ENCODE measurements around the gene IL17REL. TPM values are rescaled to one million over a fixed set of nuclear protein-coding genes. Genes with fewer than 3 reads are reported as not detected.

IL17REL gene
- total and polyA plus RNA-seq, 2 of the 13 experiments (the other 11 are each of a cell fraction or from before 2014, with no cell fraction given), result not detected

DNA sequence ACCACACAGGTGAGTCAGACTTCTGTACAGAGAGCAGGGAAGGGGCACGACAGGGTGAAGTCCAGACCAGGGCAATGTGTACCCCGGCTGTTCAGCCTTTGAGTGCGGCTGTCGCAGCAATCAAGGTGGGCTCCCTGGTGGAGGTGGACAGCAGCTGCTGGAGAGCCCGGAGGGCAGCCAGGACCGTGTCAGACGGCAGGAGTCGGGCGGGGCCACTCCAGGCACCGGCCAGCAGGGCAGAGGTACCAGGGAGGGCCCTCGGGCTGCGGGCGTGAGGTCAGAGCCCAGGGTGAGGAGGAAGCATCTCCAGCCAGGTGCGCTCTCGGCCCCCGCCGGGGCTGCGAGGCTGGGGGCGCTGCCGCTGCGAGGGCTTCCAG lies 52.8 kb downstream of the IL17REL start (continued):
- TF ChIP-seq, protein P1, sequence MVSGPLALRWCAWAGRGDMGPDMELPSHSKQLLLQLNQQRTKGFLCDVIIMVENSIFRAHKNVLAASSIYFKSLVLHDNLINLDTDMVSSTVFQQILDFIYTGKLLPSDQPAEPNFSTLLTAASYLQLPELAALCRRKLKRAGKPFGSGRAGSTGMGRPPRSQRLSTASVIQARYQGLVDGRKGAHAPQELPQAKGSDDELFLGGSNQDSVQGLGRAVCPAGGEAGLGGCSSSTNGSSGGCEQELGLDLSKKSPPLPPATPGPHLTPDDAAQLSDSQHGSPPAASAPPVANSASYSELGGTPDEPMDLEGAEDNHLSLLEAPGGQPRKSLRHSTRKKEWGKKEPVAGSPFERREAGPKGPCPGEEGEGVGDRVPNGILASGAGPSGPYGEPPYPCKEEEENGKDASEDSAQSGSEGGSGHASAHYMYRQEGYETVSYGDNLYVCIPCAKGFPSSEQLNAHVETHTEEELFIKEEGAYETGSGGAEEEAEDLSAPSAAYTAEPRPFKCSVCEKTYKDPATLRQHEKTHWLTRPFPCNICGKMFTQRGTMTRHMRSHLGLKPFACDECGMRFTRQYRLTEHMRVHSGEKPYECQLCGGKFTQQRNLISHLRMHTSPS (CRISPR knock-in tag; IDR thresholded peaks at IDR 0.05; ENCODE audit: low read depth), result no peak; the same call in 1 of the 2 replicates
- no peak for TF ChIP-seq KAT2B (IDR thresholded peaks at IDR 0.05; ENCODE audit: borderline replicate concordance, low read depth, low read length)
- no peak for TF ChIP-seq NR3C1 (CRISPR knock-in tag; IDR thresholded peaks at IDR 0.05)
- TF ChIP-seq, protein P2, sequence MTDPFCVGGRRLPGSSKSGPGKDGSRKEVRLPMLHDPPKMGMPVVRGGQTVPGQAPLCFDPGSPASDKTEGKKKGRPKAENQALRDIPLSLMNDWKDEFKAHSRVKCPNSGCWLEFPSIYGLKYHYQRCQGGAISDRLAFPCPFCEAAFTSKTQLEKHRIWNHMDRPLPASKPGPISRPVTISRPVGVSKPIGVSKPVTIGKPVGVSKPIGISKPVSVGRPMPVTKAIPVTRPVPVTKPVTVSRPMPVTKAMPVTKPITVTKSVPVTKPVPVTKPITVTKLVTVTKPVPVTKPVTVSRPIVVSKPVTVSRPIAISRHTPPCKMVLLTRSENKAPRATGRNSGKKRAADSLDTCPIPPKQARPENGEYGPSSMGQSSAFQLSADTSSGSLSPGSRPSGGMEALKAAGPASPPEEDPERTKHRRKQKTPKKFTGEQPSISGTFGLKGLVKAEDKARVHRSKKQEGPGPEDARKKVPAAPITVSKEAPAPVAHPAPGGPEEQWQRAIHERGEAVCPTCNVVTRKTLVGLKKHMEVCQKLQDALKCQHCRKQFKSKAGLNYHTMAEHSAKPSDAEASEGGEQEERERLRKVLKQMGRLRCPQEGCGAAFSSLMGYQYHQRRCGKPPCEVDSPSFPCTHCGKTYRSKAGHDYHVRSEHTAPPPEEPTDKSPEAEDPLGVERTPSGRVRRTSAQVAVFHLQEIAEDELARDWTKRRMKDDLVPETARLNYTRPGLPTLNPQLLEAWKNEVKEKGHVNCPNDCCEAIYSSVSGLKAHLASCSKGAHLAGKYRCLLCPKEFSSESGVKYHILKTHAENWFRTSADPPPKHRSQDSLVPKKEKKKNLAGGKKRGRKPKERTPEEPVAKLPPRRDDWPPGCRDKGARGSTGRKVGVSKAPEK (CRISPR knock-in tag; IDR thresholded peaks at IDR 0.05; ENCODE audit: borderline replicate concordance), result no peak
- no peak for TF ChIP-seq TCF7 (IDR thresholded peaks at IDR 0.05; ENCODE audit: low read depth)
- TF ChIP-seq NKX3-1 (CRISPR knock-in tag; IDR thresholded peaks at IDR 0.05), result no peak
- no peak for TF ChIP-seq EEA1 (CRISPR knock-in tag; IDR thresholded peaks at IDR 0.05; ENCODE audit: borderline replicate concordance)
- TF ChIP-seq, protein P3, sequence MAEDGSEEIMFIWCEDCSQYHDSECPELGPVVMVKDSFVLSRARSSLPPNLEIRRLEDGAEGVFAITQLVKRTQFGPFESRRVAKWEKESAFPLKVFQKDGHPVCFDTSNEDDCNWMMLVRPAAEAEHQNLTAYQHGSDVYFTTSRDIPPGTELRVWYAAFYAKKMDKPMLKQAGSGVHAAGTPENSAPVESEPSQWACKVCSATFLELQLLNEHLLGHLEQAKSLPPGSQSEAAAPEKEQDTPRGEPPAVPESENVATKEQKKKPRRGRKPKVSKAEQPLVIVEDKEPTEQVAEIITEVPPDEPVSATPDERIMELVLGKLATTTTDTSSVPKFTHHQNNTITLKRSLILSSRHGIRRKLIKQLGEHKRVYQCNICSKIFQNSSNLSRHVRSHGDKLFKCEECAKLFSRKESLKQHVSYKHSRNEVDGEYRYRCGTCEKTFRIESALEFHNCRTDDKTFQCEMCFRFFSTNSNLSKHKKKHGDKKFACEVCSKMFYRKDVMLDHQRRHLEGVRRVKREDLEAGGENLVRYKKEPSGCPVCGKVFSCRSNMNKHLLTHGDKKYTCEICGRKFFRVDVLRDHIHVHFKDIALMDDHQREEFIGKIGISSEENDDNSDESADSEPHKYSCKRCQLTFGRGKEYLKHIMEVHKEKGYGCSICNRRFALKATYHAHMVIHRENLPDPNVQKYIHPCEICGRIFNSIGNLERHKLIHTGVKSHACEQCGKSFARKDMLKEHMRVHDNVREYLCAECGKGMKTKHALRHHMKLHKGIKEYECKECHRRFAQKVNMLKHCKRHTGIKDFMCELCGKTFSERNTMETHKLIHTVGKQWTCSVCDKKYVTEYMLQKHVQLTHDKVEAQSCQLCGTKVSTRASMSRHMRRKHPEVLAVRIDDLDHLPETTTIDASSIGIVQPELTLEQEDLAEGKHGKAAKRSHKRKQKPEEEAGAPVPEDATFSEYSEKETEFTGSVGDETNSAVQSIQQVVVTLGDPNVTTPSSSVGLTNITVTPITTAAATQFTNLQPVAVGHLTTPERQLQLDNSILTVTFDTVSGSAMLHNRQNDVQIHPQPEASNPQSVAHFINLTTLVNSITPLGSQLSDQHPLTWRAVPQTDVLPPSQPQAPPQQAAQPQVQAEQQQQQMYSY (CRISPR knock-in tag; IDR thresholded peaks at IDR 0.05), result peak; percentile 37; the same call in 1 of the 2 replicates
- no peak for TF ChIP-seq FOXA3 (CRISPR knock-in tag; IDR thresholded peaks at IDR 0.05)
- TF ChIP-seq, protein P4, sequence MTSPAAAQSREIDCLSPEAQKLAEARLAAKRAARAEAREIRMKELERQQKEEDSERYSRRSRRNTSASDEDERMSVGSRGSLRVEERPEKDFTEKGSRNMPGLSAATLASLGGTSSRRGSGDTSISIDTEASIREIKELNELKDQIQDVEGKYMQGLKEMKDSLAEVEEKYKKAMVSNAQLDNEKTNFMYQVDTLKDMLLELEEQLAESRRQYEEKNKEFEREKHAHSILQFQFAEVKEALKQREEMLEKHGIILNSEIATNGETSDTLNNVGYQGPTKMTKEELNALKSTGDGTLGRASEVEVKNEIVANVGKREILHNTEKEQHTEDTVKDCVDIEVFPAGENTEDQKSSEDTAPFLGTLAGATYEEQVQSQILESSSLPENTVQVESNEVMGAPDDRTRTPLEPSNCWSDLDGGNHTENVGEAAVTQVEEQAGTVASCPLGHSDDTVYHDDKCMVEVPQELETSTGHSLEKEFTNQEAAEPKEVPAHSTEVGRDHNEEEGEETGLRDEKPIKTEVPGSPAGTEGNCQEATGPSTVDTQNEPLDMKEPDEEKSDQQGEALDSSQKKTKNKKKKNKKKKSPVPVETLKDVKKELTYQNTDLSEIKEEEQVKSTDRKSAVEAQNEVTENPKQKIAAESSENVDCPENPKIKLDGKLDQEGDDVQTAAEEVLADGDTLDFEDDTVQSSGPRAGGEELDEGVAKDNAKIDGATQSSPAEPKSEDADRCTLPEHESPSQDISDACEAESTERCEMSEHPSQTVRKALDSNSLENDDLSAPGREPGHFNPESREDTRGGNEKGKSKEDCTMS (CRISPR knock-in tag; conservative IDR thresholded peaks at IDR 0.05), result no peak
- no peak for TF ChIP-seq FOXK2 (IDR thresholded peaks at IDR 0.05)
- TF ChIP-seq, protein P5, sequence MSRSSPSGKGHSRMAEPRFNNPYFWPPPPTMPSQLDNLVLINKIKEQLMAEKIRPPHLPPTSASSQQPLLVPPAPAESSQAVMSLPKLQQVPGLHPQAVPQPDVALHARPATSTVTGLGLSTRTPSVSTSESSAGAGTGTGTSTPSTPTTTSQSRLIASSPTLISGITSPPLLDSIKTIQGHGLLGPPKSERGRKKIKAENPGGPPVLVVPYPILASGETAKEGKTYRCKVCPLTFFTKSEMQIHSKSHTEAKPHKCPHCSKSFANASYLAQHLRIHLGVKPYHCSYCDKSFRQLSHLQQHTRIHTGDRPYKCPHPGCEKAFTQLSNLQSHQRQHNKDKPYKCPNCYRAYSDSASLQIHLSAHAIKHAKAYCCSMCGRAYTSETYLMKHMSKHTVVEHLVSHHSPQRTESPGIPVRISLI (CRISPR knock-in tag; IDR thresholded peaks at IDR 0.05; ENCODE audit: borderline replicate concordance), result no peak
- TF ChIP-seq IKZF4 (CRISPR knock-in tag; IDR thresholded peaks at IDR 0.05; ENCODE audit: borderline replicate concordance, low read depth, not compliant biosample characterization), result no peak
- no peak for TF ChIP-seq KDM5A (IDR thresholded peaks at IDR 0.05; ENCODE audit: borderline replicate concordance, low read length)
- no peak for TF ChIP-seq FOXJ3 (CRISPR knock-in tag; IDR thresholded peaks at IDR 0.05; ENCODE audit: borderline replicate concordance)
- TF ChIP-seq, protein P6, sequence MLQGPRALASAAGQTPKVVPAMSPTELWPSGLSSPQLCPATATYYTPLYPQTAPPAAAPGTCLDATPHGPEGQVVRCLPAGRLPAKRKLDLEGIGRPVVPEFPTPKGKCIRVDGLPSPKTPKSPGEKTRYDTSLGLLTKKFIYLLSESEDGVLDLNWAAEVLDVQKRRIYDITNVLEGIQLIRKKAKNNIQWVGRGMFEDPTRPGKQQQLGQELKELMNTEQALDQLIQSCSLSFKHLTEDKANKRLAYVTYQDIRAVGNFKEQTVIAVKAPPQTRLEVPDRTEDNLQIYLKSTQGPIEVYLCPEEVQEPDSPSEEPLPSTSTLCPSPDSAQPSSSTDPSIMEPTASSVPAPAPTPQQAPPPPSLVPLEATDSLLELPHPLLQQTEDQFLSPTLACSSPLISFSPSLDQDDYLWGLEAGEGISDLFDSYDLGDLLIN (CRISPR knock-in tag; IDR thresholded peaks at IDR 0.05; ENCODE audit: borderline replicate concordance), result 0 out of 2 replicates have a peak, but pooled peaks have one; percentile 55

Data from HepG2 (cell line).